ENCODE data around the gene CPTP. TPM values are rescaled to one million over a fixed set of nuclear protein-coding genes. Genes with fewer than 3 reads are reported as not detected.
A peak's percentile ranks its signal among the peaks of the same experiment; 100 is the strongest.

CPTP gene
- total and polyA plus RNA-seq, 2 of the 13 experiments (the other 11 are each of a cell fraction or from before 2014, with no cell fraction given): 5.5 to 9.3 TPM

- ATAC-seq (no peak; the same call in 2 of the 3 replicates), FAIRE-seq (no peak), DNase-seq (ENCODE audit: low spot score) (no peak)
- Histone ChIP-seq H4K20me1 (ENCODE audit: insufficient read depth, low read length) (peaks cover 21% of the 10 kb centered on the region; the same call in 1 of the 2 replicates), H3K4me2 (ENCODE audit: low read depth, low read length) (peak overlapping the region; percentile 79), H3K79me2 (ENCODE audit: insufficient read depth, low read length) (peaks cover 33% of the 10 kb centered on the region), H3K9ac (ENCODE audit: insufficient read depth, low read depth, low read length) (peak overlapping the region; percentile 81; the same call in 1 of the 2 replicates), H3K9me3 (ENCODE audit: low read length) (no peaks in the 10 kb centered on the region), H3K4me3 (replicated peaks in 1 of 3; ENCODE audit: insufficient read depth in 1 of 3, low read depth in 2 of 3, low read length in 3 of 3) (peak overlapping the region; percentile 59 to 79 (median 70); a peak in 3 of 6 replicates), H3K4me1 (ENCODE audit: insufficient read depth, low read length) (peaks cover 59% of the 10 kb centered on the region), H2AFZ (ENCODE audit: low read length) (no peak overlapping the region), H3K27me3 (ENCODE audit: control insufficient read depth in 1 of 2, insufficient read depth in 2 of 2, low read length in 2 of 2) (no peaks in the 10 kb centered on the region; a peak in 1 of 5 replicates), H3K36me3 (replicated peaks in 1 of 2; ENCODE audit: control insufficient read depth in 1 of 2, insufficient read depth in 2 of 2, low read length in 2 of 2) (peaks cover 4 to 5% of the 10 kb centered on the region in 2 experiments; a peak in 1 of 5 replicates), H3K27ac (ENCODE audit: extremely low read length, insufficient read depth, low read length) (peak overlapping the region; percentile 64)
- no TSS peak for BruUV-seq (replicated peaks)
- 73% methylated on average over 8 of the region's 15 CpGs for WGBS (ENCODE audit: low lambda C conversion rate)
- in situ Hi-C loops (cut with HindIII; ENCODE audit: extremely low pct_ligation_motif_present, low pct_unique_long_range_greater_than_20kb): no loop called here
- ChIA-PET POLR2A (interaction anchor here (0.6 to 2.2 kb wide), 3 partner anchors 30 to 296 kb away, joined by 5 to 11 read pairs (median 11); no protein-coding TSS in a partner anchor), CTCF (ENCODE audit: low intra/inter-chr PET ratio, low total read pairs) (no interaction called here)
- intact Hi-C loops (cut with micrococcal nuclease; ENCODE audit: unreplicated experiment): no loop called here
- no peak for TF ChIP-seq POLR2A (IDR thresholded peaks at IDR 0.05; ENCODE audit: insufficient read depth in 1 of 2, low read depth in 2 of 2, low read length in 2 of 2)
- peak; percentile 63; the same call in 1 of the 2 replicates for TF ChIP-seq ZBTB39 (CRISPR knock-in tag; IDR thresholded peaks at IDR 0.05)
- peak; percentile 41; the same call in 1 of the 2 replicates for TF ChIP-seq ZBTB38 (CRISPR knock-in tag; IDR thresholded peaks at IDR 0.05)
- TF ChIP-seq RBM39 (IDR thresholded peaks at IDR 0.05; ENCODE audit: low read depth, low read length, poor library complexity, severe bottlenecking): peak; percentile 2
- no peak for TF ChIP-seq ZNF530 (CRISPR knock-in tag; IDR thresholded peaks at IDR 0.05; ENCODE audit: low read depth)
- TF ChIP-seq RERE (CRISPR knock-in tag; IDR thresholded peaks at IDR 0.05; ENCODE audit: low read depth): no peak
- 0 out of 2 replicates have a peak, but pooled peaks have one; percentile 30 for TF ChIP-seq ZBTB4 (CRISPR knock-in tag; IDR thresholded peaks at IDR 0.05; ENCODE audit: borderline replicate concordance)
- no peak for TF ChIP-seq HNF1B (CRISPR knock-in tag; IDR thresholded peaks at IDR 0.05)
Measured at GRCh38 chr1:1274931-1275431, 49.6 kb upstream of the CPTP start.
